ENCODE measurements around the gene TCF12. TPM values are rescaled to one million over a fixed set of nuclear protein-coding genes. Genes with fewer than 3 reads are reported as not detected.

Gene TCF12
- total and polyA plus RNA-seq, 5 donors from 2014 or later, result 45.7 to 83.7 (median 68.2) TPM

- H3K36me3 ChIP-seq (ENCODE audit: control insufficient read depth, insufficient read depth, low read length), result no peaks in the 10 kb centered on the region
- peaks cover 10% of the 10 kb centered on the region for H3K4me1 ChIP-seq (ENCODE audit: control insufficient read depth, insufficient read depth, low read length, poor library complexity, severe bottlenecking)
- no peak overlapping the region for H3K27ac ChIP-seq (ENCODE audit: insufficient read depth, low read length, poor library complexity, severe bottlenecking)
- no peak overlapping the region for H3K4me3 Mint-ChIP-seq
- H3K27me3 ChIP-seq (ENCODE audit: control insufficient read depth, insufficient read depth, low read length), result no peaks in the 10 kb centered on the region
- peaks cover 0 to 4% (median 0%) of the 10 kb centered on the region in 4 donors for H3K4me1 Mint-ChIP-seq
- H3K4me3 ChIP-seq (ENCODE audit: low read depth, low read length), result no peak overlapping the region
- H3K36me3 Mint-ChIP-seq, result no peaks in the 10 kb centered on the region
- ATAC-seq (ENCODE audit: low read depth in 2 of 2), result no peak
- peaks cover 10% of the 10 kb centered on the region for H3K27me3 Mint-ChIP-seq
- H3K9me3 Mint-ChIP-seq, result no peaks in the 10 kb centered on the region
- H3K27ac Mint-ChIP-seq, result peak overlapping the region in 1 of 3 donors; percentile 15
- no peak for DNase-seq
- no peaks in the 10 kb centered on the region for H3K9me3 ChIP-seq (ENCODE audit: control insufficient read depth in 2 of 2, low read length in 2 of 2)
These were observed 386.6 kb downstream of the TCF12 start for GRCh38 chr15:57305009-57305408.

- H3K9me3 ChIP-seq (ENCODE audit: control insufficient read depth in 2 of 2, low read length in 2 of 2), result no peaks in the 10 kb centered on the region
- peaks cover 0 to 4% (median 0%) of the 10 kb centered on the region in 4 donors for H3K4me1 Mint-ChIP-seq
- H3K36me3 Mint-ChIP-seq, result no peaks in the 10 kb centered on the region
These were observed 387.9 kb downstream of the TCF12 start for GRCh38 chr15:57306161-57306943.

GRCh38 chr15:57306944-57307411, 388.5 kb downstream of the TCF12 start:
- H3K9me3 ChIP-seq (ENCODE audit: control insufficient read depth in 2 of 2, low read length in 2 of 2), result no peaks in the 10 kb centered on the region
- no peak overlapping the region for H3K4me3 ChIP-seq (ENCODE audit: low read depth, low read length)
- no peak overlapping the region for H3K27ac ChIP-seq (ENCODE audit: insufficient read depth, low read length, poor library complexity, severe bottlenecking)
- ATAC-seq (ENCODE audit: low read depth in 2 of 2) (no peak), DNase-seq (no peak)
- no peaks in the 10 kb centered on the region for H3K36me3 ChIP-seq (ENCODE audit: control insufficient read depth, insufficient read depth, low read length)
- Mint-ChIP-seq H3K9me3 (no peaks in the 10 kb centered on the region), H3K27me3 (peaks cover 14% of the 10 kb centered on the region), H3K4me1 (peaks cover 0 to 4% (median 0%) of the 10 kb centered on the region in 4 donors), H3K4me3 (peak overlapping the region in 1 of 4 donors; percentile 79), H3K36me3 (no peaks in the 10 kb centered on the region), H3K27ac (no peak overlapping the region)
- H3K27me3 ChIP-seq (ENCODE audit: control insufficient read depth, insufficient read depth, low read length), result no peaks in the 10 kb centered on the region
- H3K4me1 ChIP-seq (ENCODE audit: control insufficient read depth, insufficient read depth, low read length, poor library complexity, severe bottlenecking), result peaks cover 10% of the 10 kb centered on the region

More at GRCh38 chr15:57306161-57306943, 387.9 kb downstream of the TCF12 start:
- no peaks in the 10 kb centered on the region for H3K27me3 ChIP-seq (ENCODE audit: control insufficient read depth, insufficient read depth, low read length)
- DNase-seq (peak; percentile 61 to 75 (median 73)), ATAC-seq (ENCODE audit: low read depth in 2 of 2) (peak; percentile 70 to 75)
- Mint-ChIP-seq H3K9me3 (no peaks in the 10 kb centered on the region), H3K27me3 (peaks cover 10% of the 10 kb centered on the region), H3K4me3 (peak overlapping the region in 3 of 4 donors; percentile 43 to 79 (median 56)), H3K27ac (no peak overlapping the region)
- no peaks in the 10 kb centered on the region for H3K36me3 ChIP-seq (ENCODE audit: control insufficient read depth, insufficient read depth, low read length)
- H3K27ac ChIP-seq (ENCODE audit: insufficient read depth, low read length, poor library complexity, severe bottlenecking), result no peak overlapping the region
- no peak overlapping the region for H3K4me3 ChIP-seq (ENCODE audit: low read depth, low read length)
- peaks cover 10% of the 10 kb centered on the region for H3K4me1 ChIP-seq (ENCODE audit: control insufficient read depth, insufficient read depth, low read length, poor library complexity, severe bottlenecking)

- Histone ChIP-seq H3K9me3 (ENCODE audit: control insufficient read depth in 2 of 2, low read length in 2 of 2) (no peaks in the 10 kb centered on the region), H3K27ac (ENCODE audit: insufficient read depth, low read length, poor library complexity, severe bottlenecking) (no peak overlapping the region), H3K36me3 (ENCODE audit: control insufficient read depth, insufficient read depth, low read length) (no peaks in the 10 kb centered on the region), H3K27me3 (ENCODE audit: control insufficient read depth, insufficient read depth, low read length) (no peaks in the 10 kb centered on the region), H3K4me1 (ENCODE audit: control insufficient read depth, insufficient read depth, low read length, poor library complexity, severe bottlenecking) (peaks cover 10% of the 10 kb centered on the region), H3K4me3 (ENCODE audit: low read depth, low read length) (no peak overlapping the region)
- peaks cover 0 to 4% (median 0%) of the 10 kb centered on the region in 4 donors for H3K4me1 Mint-ChIP-seq
- no peaks in the 10 kb centered on the region for H3K36me3 Mint-ChIP-seq
- H3K4me3 Mint-ChIP-seq, result no peak overlapping the region
- H3K27me3 Mint-ChIP-seq, result peaks cover 14% of the 10 kb centered on the region
- no peak for DNase-seq
- ATAC-seq (ENCODE audit: low read depth in 2 of 2), result no peak
- no peak overlapping the region for H3K27ac Mint-ChIP-seq
- H3K9me3 Mint-ChIP-seq, result no peaks in the 10 kb centered on the region
These were observed 389.2 kb downstream of the TCF12 start for GRCh38 chr15:57307527-57308169.

- Mint-ChIP-seq H3K27me3 (peaks cover 19% of the 10 kb centered on the region), H3K36me3 (no peaks in the 10 kb centered on the region), H3K4me3 (peak overlapping the region in 1 of 4 donors; percentile 75), H3K27ac (no peak overlapping the region), H3K4me1 (peaks cover 0 to 4% (median 0%) of the 10 kb centered on the region in 4 donors), H3K9me3 (no peaks in the 10 kb centered on the region)
- Histone ChIP-seq H3K4me1 (ENCODE audit: control insufficient read depth, insufficient read depth, low read length, poor library complexity, severe bottlenecking) (peaks cover 10% of the 10 kb centered on the region), H3K9me3 (ENCODE audit: control insufficient read depth in 2 of 2, low read length in 2 of 2) (no peaks in the 10 kb centered on the region), H3K27me3 (ENCODE audit: control insufficient read depth, insufficient read depth, low read length) (no peaks in the 10 kb centered on the region), H3K4me3 (ENCODE audit: low read depth, low read length) (no peak overlapping the region), H3K36me3 (ENCODE audit: control insufficient read depth, insufficient read depth, low read length) (no peaks in the 10 kb centered on the region), H3K27ac (ENCODE audit: insufficient read depth, low read length, poor library complexity, severe bottlenecking) (no peak overlapping the region)
- DNase-seq, result no peak
- no peak for ATAC-seq (ENCODE audit: low read depth in 2 of 2)
These were observed 389.7 kb downstream of the TCF12 start for GRCh38 chr15:57308170-57308545.

- DNase-seq, result no peak
These were observed 391.7 kb downstream of the TCF12 start for GRCh38 chr15:57309856-57310760.

GRCh38 chr15:57310876-57311275, 392.4 kb downstream of the TCF12 start:
- H3K27ac Mint-ChIP-seq, result no peak overlapping the region
- H3K27ac ChIP-seq (ENCODE audit: insufficient read depth, low read length, poor library complexity, severe bottlenecking), result no peak overlapping the region
- peaks cover 10% of the 10 kb centered on the region for H3K4me1 ChIP-seq (ENCODE audit: control insufficient read depth, insufficient read depth, low read length, poor library complexity, severe bottlenecking)
- H3K36me3 Mint-ChIP-seq, result no peaks in the 10 kb centered on the region
- DNase-seq (no peak), ATAC-seq (ENCODE audit: low read depth in 2 of 2) (no peak)
- H3K4me1 Mint-ChIP-seq, result peaks cover 0 to 4% (median 0%) of the 10 kb centered on the region in 4 donors
- H3K4me3 Mint-ChIP-seq, result no peak overlapping the region
- H3K27me3 Mint-ChIP-seq, result peaks cover 16% of the 10 kb centered on the region
- H3K27me3 ChIP-seq (ENCODE audit: control insufficient read depth, insufficient read depth, low read length), result no peaks in the 10 kb centered on the region
- H3K36me3 ChIP-seq (ENCODE audit: control insufficient read depth, insufficient read depth, low read length), result no peaks in the 10 kb centered on the region
- no peaks in the 10 kb centered on the region for H3K9me3 ChIP-seq (ENCODE audit: control insufficient read depth in 2 of 2, low read length in 2 of 2)
- no peaks in the 10 kb centered on the region for H3K9me3 Mint-ChIP-seq
- no peak overlapping the region for H3K4me3 ChIP-seq (ENCODE audit: low read depth, low read length)

More at GRCh38 chr15:57309856-57310760, 391.7 kb downstream of the TCF12 start:
- no peak for ATAC-seq (ENCODE audit: low read depth in 2 of 2)
- Mint-ChIP-seq H3K4me1 (peaks cover 0 to 4% (median 0%) of the 10 kb centered on the region in 4 donors), H3K27ac (no peak overlapping the region), H3K27me3 (peaks cover 20% of the 10 kb centered on the region), H3K36me3 (no peaks in the 10 kb centered on the region), H3K4me3 (no peak overlapping the region), H3K9me3 (no peaks in the 10 kb centered on the region)
- Histone ChIP-seq H3K27me3 (ENCODE audit: control insufficient read depth, insufficient read depth, low read length) (no peaks in the 10 kb centered on the region), H3K9me3 (ENCODE audit: control insufficient read depth in 2 of 2, low read length in 2 of 2) (no peaks in the 10 kb centered on the region), H3K4me1 (ENCODE audit: control insufficient read depth, insufficient read depth, low read length, poor library complexity, severe bottlenecking) (peaks cover 10% of the 10 kb centered on the region), H3K27ac (ENCODE audit: insufficient read depth, low read length, poor library complexity, severe bottlenecking) (no peak overlapping the region), H3K4me3 (ENCODE audit: low read depth, low read length) (no peak overlapping the region), H3K36me3 (ENCODE audit: control insufficient read depth, insufficient read depth, low read length) (no peaks in the 10 kb centered on the region)
